Panc1 (cell line): ENCODE results near the gene SPDYE16. TPM values are rescaled to one million over a fixed set of nuclear protein-coding genes. Genes with fewer than 3 reads are reported as not detected.

ENCODE experiments used
- ATAC-seq: fragments of 200-7000 bp; cut with Tn5 transposase; 2 replicates; pipeline ENCODE4 v1.9.1; 2020; ENCODE audit warnings: mild to moderate bottlenecking, moderate library complexity
- BruUV-seq: library from RNA; stranded (reverse); fragments of 400-500 nt; replicated peaks from 2 replicates; lab custom pipeline; 2021; lab: Mats Ljungman, UMichigan
- CTCF ChIA-PET: fragments of 300-600 bp; sonication (Branson Sonifier 250); formaldehyde crosslinking; loops from one replicate; lab custom pipeline; 2022; ENCODE audit warnings: antibody characterized with exemption; lab: Charles Lee
- POLR2A ChIA-PET: fragments of 300-600 bp; sonication (Branson Sonifier 250); formaldehyde crosslinking; loops from one replicate; lab custom pipeline; 2022; ENCODE audit warnings: antibody characterized with exemption; lab: Charles Lee
- DNase-seq: peaks from one replicate; pipeline ENCODE4 v3.0.0-alpha.2; 2010; ENCODE audit warnings: low read depth, low spot score
- H3K27ac ChIP-seq: 2 replicates; pipeline ENCODE4 v1.5.1; 2011; ENCODE audit warnings: mild to moderate bottlenecking, low read length, inconsistent platforms
- H3K27me3 ChIP-seq: fragments of 200-500 bp; sonication (Bioruptor generic); 2 replicates; pipeline ENCODE4 v1.6.0; 2014; ENCODE audit warnings: low read length, inconsistent platforms; ENCODE audit not compliant: control insufficient read depth, insufficient read depth
- H3K36me3 ChIP-seq: fragments of 200-500 bp; sonication (Bioruptor generic); 2 replicates; pipeline ENCODE4 v1.5.1; 2014; ENCODE audit warnings: inconsistent platforms, mild to moderate bottlenecking, low read length, moderate library complexity; ENCODE audit not compliant: control insufficient read depth, insufficient read depth
- H3K4me1 ChIP-seq: 2 replicates; pipeline ENCODE4 v1.5.1; 2011; ENCODE audit warnings: inconsistent platforms, mild to moderate bottlenecking, low read length, moderate library complexity; ENCODE audit not compliant: control insufficient read depth, insufficient read depth
- H3K4me3 ChIP-seq, 2 experiments: 2 replicates each; pipeline ENCODE4 v1.5.1; 2011 to 2012; ENCODE audit warnings: low read depth in 2 of 2, low read length in 2 of 2, mild to moderate bottlenecking in 2 of 2, inconsistent platforms in 1 of 2, moderate library complexity in 1 of 2
- H3K9me3 ChIP-seq: fragments of 200-500 bp; sonication (Bioruptor generic); 2 replicates; pipeline ENCODE4 v1.5.1; 2014; ENCODE audit warnings: low read depth, mild to moderate bottlenecking, inconsistent platforms, low read length, moderate library complexity; ENCODE audit not compliant: control insufficient read depth, insufficient read depth
- POLR2AphosphoS5 ChIP-seq: IDR thresholded peaks from 2 replicates; pipeline ENCODE4 v1.6.1; 2012; ENCODE audit warnings: mild to moderate bottlenecking, low read depth, low read length, moderate library complexity
- SIN3A ChIP-seq: IDR thresholded peaks from 2 replicates; pipeline ENCODE4 v1.6.1; 2012; ENCODE audit warnings: low read depth, mild to moderate bottlenecking, low read length, moderate library complexity, borderline replicate concordance; ENCODE audit not compliant: insufficient read depth
- TCF7L2 ChIP-seq: IDR thresholded peaks from 2 replicates; pipeline ENCODE4 v1.6.1; 2011; ENCODE audit warnings: mild to moderate bottlenecking, low read depth, low read length, inconsistent platforms
- in situ Hi-C: cut with HindIII; loops from 2 replicates; pipeline ENCODE4 v1.10.0; 2016; ENCODE audit warnings: low sequenced_read_pairs, low pct_unique_long_range_greater_than_20kb
- intact Hi-C: fragments of 100-400 bp; cut with micrococcal nuclease; formaldehyde crosslinking; loops from one replicate; pipeline ENCODE4 v1.10.0; 2022; ENCODE audit not compliant: unreplicated experiment
- total RNA-seq: library from RNA; stranded (reverse); gene quantifications from one replicate; pipeline ENCODE4 v1.2.1, GENCODE V29; 2021; ENCODE audit not compliant: unreplicated experiment
- TF ChIP-seq, protein P1 (sequence below), 2 experiments: IDR thresholded peaks; 2 replicates each; pipeline ENCODE4 v1.6.1; 2011 to 2012; ENCODE audit warnings: low read depth in 2 of 2, control low read depth in 1 of 2, low read length in 1 of 2, mild to moderate bottlenecking in 1 of 2, moderate library complexity in 1 of 2; ENCODE audit not compliant: insufficient read depth in 1 of 2
- TF ChIP-seq, protein P2 (sequence below): fragments of 450-650 bp; IDR thresholded peaks from 2 replicates; pipeline ENCODE4 v1.5.1; 2017; ENCODE audit warnings: mild to moderate bottlenecking

The SPDYE16 gene
- total RNA-seq, 1 experiment from 2014 or later = not detected

DNA sequence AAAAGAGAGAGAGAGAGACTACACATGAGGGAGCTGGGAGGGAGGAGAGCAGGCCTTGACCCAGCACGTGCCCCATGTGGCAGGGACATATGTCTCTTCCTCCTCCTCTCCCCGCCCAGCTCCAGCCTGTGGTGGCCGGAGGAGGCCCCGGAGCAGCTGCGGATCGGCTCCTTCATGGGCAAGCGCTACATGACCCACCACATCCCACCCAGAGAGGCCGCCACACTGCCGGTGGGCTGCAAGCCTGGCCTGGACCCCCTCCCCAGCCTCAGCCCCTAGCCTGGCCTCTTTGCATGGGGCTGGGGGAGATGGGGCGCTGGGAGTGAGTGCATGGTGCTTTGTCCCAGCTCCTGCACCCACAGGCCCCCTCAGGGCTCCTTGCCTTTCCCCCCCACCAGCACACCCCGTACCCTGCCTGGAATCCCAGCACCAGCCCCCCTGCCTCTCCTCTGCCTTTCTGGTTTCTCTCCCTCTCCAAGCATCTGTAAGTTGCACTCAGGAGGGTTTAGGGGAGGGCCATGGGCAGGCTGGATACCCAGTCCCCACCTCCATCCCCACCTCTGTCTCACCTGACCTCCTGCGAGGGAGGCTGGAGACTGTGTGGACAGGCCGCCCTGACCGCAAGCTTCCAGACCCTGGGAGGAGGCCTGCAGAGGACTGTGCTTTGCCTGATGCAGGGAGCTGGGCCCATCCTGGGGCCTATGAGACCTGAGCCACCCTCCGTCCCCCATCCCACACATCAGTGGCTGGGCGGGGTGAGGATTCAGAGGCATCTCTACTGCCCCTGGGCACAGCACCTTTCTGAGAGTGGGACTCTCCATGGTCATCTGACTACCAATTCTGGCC is 27.9 kb downstream of the SPDYE16 start:
- in situ Hi-C loops (no loop called here), intact Hi-C loops (no loop called here)
- Histone ChIP-seq H3K36me3 (no peaks in the 10 kb centered on the region), H3K4me3 (no peak overlapping the region), H3K4me1 (peaks cover 18% of the 10 kb centered on the region), H3K27ac (no peak overlapping the region), H3K9me3 (no peaks in the 10 kb centered on the region), H3K27me3 (no peaks in the 10 kb centered on the region)
- no peak for ATAC-seq
- BruUV-seq = no TSS peak
- TF ChIP-seq, protein P1, sequence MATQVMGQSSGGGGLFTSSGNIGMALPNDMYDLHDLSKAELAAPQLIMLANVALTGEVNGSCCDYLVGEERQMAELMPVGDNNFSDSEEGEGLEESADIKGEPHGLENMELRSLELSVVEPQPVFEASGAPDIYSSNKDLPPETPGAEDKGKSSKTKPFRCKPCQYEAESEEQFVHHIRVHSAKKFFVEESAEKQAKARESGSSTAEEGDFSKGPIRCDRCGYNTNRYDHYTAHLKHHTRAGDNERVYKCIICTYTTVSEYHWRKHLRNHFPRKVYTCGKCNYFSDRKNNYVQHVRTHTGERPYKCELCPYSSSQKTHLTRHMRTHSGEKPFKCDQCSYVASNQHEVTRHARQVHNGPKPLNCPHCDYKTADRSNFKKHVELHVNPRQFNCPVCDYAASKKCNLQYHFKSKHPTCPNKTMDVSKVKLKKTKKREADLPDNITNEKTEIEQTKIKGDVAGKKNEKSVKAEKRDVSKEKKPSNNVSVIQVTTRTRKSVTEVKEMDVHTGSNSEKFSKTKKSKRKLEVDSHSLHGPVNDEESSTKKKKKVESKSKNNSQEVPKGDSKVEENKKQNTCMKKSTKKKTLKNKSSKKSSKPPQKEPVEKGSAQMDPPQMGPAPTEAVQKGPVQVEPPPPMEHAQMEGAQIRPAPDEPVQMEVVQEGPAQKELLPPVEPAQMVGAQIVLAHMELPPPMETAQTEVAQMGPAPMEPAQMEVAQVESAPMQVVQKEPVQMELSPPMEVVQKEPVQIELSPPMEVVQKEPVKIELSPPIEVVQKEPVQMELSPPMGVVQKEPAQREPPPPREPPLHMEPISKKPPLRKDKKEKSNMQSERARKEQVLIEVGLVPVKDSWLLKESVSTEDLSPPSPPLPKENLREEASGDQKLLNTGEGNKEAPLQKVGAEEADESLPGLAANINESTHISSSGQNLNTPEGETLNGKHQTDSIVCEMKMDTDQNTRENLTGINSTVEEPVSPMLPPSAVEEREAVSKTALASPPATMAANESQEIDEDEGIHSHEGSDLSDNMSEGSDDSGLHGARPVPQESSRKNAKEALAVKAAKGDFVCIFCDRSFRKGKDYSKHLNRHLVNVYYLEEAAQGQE (IDR thresholded peaks at IDR 0.05; ENCODE audit: insufficient read depth in 1 of 2, low read depth in 2 of 2, low read length in 1 of 2) = no peak
- TF ChIP-seq POLR2AphosphoS5 (no peak), SIN3A (no peak), TCF7L2 (no peak)
- TF ChIP-seq, protein P2, sequence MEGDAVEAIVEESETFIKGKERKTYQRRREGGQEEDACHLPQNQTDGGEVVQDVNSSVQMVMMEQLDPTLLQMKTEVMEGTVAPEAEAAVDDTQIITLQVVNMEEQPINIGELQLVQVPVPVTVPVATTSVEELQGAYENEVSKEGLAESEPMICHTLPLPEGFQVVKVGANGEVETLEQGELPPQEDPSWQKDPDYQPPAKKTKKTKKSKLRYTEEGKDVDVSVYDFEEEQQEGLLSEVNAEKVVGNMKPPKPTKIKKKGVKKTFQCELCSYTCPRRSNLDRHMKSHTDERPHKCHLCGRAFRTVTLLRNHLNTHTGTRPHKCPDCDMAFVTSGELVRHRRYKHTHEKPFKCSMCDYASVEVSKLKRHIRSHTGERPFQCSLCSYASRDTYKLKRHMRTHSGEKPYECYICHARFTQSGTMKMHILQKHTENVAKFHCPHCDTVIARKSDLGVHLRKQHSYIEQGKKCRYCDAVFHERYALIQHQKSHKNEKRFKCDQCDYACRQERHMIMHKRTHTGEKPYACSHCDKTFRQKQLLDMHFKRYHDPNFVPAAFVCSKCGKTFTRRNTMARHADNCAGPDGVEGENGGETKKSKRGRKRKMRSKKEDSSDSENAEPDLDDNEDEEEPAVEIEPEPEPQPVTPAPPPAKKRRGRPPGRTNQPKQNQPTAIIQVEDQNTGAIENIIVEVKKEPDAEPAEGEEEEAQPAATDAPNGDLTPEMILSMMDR = no peak
- CTCF ChIA-PET = no interaction called here
- DNase-seq = no peak
- POLR2A ChIA-PET = interaction anchor here (0.6 kb wide), 1 partner anchor 80 kb away, joined by 4 read pairs; no protein-coding TSS in a partner anchor

- no peak for DNase-seq
- H3K27me3 ChIP-seq = no peaks in the 10 kb centered on the region
- no peak overlapping the region for H3K4me3 ChIP-seq
- no peak overlapping the region for H3K27ac ChIP-seq
- CTCF ChIA-PET = no interaction called here
- H3K4me1 ChIP-seq = peaks cover 25% of the 10 kb centered on the region
- no peak for ATAC-seq
- TF ChIP-seq SIN3A (no peak), TCF7L2 (no peak), POLR2AphosphoS5 (no peak)
- TF ChIP-seq, protein P2 = no peak
- TF ChIP-seq, protein P1 (IDR thresholded peaks at IDR 0.05; ENCODE audit: insufficient read depth in 1 of 2, low read depth in 2 of 2, low read length in 1 of 2) = no peak
- BruUV-seq = no TSS peak
- intact Hi-C loops = no loop called here
- no peaks in the 10 kb centered on the region for H3K36me3 ChIP-seq
- in situ Hi-C loops = no loop called here
- no peaks in the 10 kb centered on the region for H3K9me3 ChIP-seq
- POLR2A ChIA-PET = interaction anchor here (0.6 kb wide), 1 partner anchor 79 kb away, joined by 4 read pairs; no protein-coding TSS in a partner anchor
Measured at GRCh38 chr7:76513817-76514799, 29.0 kb downstream of the SPDYE16 start.
